CD4-positive, alpha-beta T cell treated with Interferon gamma for 1 hour (primary cell): ENCODE data around the gene GPR78.
"Not testable (repeated sequence)": the region's sequence is repeated elsewhere in the genome, so short reads cannot be mapped to it uniquely, and the experiment has no call there.

ENCODE experiments used
- DNase-seq: peaks from one replicate; pipeline ENCODE4 v3.0.0-alpha.2; 2020

The GPR78 gene

DNA sequence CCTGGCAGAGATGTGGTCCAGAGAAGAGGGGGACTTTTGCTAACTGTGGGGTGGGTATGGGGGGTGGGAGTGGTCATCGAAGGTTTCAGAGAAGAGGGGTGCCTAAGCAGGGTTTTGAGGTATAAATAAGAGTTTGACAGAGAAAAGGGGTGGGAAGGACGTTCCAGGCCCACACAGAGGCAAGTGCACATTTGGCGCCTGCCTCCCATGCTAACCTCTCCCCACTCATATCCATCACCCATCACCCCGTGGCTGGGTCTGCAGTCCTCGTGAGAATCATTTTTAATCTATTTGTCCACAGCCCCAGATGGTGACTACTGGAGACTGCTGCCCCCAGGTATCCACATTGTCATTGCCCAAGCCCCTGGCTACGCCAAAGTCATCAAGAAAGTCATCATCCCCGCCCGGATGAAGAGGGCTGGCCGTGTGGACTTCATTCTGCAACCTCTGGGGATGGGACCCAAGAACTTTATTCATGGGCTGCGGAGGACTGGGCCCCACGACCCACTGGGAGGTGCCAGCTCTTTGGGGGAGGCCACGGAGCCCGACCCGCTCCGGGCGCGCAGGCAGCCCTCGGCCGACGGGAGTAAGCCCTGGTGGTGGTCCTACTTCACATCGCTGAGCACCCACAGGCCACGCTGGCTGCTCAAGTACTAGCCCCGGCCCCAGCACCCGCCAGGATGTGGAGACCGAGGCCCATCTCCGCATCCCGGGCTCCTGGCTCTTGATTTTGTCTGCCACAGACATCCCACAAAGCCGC, 38.9 kb downstream of the GPR78 start:
- no peak for DNase-seq

DNA sequence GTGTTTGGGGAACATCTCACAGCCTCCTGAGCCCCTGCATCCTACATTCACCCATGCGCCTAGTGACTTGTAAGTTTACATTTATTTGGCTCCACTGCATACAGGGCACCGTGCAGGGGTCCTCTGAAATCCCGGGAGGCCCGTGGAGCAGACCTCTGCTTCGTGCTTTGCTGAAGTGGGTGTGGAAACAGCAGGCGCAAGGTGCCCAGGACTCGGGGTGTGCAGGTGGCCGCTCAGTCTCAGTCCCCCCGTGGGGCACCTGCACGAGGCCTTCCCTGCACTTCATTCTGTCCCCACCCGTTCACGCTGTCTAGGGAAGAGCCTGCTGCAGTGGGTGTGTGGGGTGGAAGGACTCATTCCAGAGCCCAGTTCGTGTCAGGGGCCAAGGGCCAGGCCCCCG, 40.9 kb downstream of the GPR78 start:
- DNase-seq: not testable (repeated sequence)

DNA sequence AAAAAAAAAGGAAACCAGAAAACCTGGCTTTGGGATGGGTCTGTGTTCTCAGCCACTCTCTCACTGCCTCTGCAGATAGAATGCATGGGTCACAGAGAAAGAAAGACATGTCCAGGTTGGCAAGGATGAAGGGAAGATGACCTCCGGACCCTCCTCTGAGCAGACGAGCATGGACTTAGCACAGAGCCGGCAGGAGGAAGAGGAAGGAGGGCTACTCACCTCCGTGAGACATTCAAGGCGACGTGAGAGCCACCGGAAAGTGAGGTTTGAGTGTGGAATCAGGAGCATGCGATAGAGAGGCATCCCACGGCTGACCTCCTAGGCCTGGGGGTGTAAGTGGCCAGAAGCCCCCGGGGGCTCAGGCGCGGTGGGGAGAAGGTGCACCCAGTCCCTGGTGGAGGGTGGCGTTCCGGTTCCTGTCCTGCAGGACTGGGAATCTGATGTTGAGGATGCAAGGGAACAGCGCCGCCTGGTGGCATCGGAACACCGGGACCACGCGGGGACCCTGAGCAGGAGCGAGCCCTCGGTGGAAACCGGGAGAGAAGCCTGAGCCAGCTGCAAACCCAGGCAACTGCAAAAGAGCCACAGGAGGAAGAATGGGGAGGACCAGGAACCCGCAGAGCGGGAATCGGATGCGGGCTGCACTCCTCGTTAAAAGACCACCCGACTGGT, 44.5 kb downstream of the GPR78 start:
- DNase-seq: not testable (repeated sequence)

DNA sequence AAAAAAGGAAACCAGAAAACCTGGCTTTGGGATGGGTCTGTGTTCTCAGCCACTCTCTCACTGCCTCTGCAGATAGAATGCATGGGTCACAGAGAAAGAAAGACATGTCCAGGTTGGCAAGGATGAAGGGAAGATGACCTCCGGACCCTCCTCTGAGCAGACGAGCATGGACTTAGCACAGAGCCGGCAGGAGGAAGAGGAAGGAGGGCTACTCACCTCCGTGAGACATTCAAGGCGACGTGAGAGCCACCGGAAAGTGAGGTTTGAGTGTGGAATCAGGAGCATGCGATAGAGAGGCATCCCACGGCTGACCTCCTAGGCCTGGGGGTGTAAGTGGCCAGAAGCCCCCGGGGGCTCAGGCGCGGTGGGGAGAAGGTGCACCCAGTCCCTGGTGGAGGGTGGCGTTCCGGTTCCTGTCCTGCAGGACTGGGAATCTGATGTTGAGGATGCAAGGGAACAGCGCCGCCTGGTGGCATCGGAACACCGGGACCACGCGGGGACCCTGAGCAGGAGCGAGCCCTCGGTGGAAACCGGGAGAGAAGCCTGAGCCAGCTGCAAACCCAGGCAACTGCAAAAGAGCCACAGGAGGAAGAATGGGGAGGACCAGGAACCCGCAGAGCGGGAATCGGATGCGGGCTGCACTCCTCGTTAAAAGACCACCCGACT, 50.2 kb downstream of the GPR78 start:
- DNase-seq: not testable (repeated sequence)

DNA sequence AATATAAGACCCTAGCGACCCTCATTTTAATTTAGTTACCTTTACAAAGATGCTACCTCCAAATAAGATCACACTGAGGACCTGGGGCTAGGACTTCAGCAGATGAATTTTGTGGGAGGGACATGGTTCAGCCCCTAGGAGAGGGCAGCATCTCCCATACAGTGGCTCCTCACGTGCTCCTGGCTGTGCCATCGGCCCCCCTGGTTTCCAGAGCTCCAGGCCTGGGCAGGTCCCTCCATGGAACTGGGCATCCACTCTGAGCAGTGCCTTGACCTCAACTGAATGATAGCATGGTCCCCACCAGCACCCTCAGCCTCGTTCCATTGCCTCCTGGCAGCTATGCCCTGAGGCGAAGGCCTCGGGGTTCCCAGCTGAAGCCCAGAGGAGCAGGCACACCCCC, 51.7 kb downstream of the GPR78 start:
- not testable (repeated sequence) for DNase-seq

DNA sequence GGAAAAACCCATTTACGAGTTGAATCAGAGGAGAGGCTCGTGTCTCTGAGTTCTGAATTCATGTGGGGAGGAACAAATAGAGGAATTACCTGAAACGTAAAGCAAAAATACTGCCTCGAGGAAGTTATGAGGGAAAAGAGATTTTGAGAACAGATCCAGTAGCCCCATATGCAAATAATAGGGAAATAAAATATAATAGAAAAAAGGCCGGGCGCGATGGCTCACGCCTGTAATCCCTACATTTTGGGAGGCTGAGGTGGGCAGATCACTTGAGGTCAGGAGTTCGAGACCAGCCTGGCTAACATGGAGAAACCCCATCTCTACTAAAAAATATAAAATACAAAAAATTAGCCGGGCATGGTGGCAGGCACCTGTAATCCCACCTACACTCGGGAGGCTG, 54.6 kb downstream of the GPR78 start:
- not testable (repeated sequence) for DNase-seq

DNA sequence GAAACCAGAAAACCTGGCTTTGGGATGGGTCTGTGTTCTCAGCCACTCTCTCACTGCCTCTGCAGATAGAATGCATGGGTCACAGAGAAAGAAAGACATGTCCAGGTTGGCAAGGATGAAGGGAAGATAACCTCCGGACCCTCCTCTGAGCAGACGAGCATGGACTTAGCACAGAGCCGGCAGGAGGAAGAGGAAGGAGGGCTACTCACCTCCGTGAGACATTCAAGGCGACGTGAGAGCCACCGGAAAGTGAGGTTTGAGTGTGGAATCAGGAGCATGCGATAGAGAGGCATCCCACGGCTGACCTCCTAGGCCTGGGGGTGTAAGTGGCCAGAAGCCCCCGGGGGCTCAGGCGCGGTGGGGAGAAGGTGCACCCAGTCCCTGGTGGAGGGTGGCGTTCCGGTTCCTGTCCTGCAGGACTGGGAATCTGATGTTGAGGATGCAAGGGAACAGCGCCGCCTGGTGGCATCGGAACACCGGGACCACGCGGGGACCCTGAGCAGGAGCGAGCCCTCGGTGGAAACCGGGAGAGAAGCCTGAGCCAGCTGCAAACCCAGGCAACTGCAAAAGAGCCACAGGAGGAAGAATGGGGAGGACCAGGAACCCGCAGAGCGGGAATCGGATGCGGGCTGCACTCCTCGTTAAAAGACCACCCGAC, 55.8 kb downstream of the GPR78 start:
- DNase-seq: not testable (repeated sequence)
